ENCODE measurements around the gene DUSP10. TPM values are rescaled to one million over a fixed set of nuclear protein-coding genes. Genes with fewer than 3 reads are reported as not detected.

DUSP10 gene
- total RNA-seq, 1 experiment from 2014 or later = 1.6 TPM

GRCh38 chr1:221683681-221684080 lies 58.2 kb downstream of the DUSP10 start:
- no peak for ATAC-seq

GRCh38 chr1:221680085-221680484 lies 61.8 kb downstream of the DUSP10 start:
- H3K27me3 Mint-ChIP-seq (ENCODE audit: low read depth) = no peaks in the 10 kb centered on the region
- ATAC-seq (no peak), DNase-seq (ENCODE audit: low spot score) (no peak)
- peaks cover 18% of the 10 kb centered on the region for H3K9me3 Mint-ChIP-seq
- ChIA-PET CTCF (no interaction called here), POLR2A (no interaction called here)
- no peak overlapping the region for H3K4me3 Mint-ChIP-seq
- no peak overlapping the region for H3K27ac Mint-ChIP-seq
- H3K4me1 Mint-ChIP-seq = 0 out of 2 replicates have a peak, but pooled peaks cover 12% of the 10 kb centered on the region
- TF ChIP-seq GABPB1 (CRISPR knock-in tag; IDR thresholded peaks at IDR 0.05) (no peak), USF1 (CRISPR knock-in tag; IDR thresholded peaks at IDR 0.05) (no peak), ZNF232 (CRISPR knock-in tag; IDR thresholded peaks at IDR 0.05) (no peak), PRRX2 (CRISPR knock-in tag; IDR thresholded peaks at IDR 0.05) (no peak), CTCF (IDR thresholded peaks at IDR 0.05) (no peak), ZMAT4 (CRISPR knock-in tag; IDR thresholded peaks at IDR 0.05) (no peak), ZNF281 (CRISPR knock-in tag; IDR thresholded peaks at IDR 0.05) (no peak), ATF1 (CRISPR knock-in tag; IDR thresholded peaks at IDR 0.05) (no peak), SP1 (CRISPR knock-in tag; conservative IDR thresholded peaks at IDR 0.05) (no peak), NR2C2 (CRISPR knock-in tag; IDR thresholded peaks at IDR 0.05) (no peak), IRF1 (CRISPR knock-in tag; IDR thresholded peaks at IDR 0.05) (no peak), GTF2I (CRISPR knock-in tag; conservative IDR thresholded peaks at IDR 0.05) (no peak), FOXK1 (CRISPR knock-in tag; IDR thresholded peaks at IDR 0.05) (no peak), ZNF317 (CRISPR knock-in tag; IDR thresholded peaks at IDR 0.05; ENCODE audit: borderline replicate concordance, low read depth) (no peak), PRDM15 (CRISPR knock-in tag; IDR thresholded peaks at IDR 0.05) (no peak), GRHL2 (CRISPR knock-in tag; IDR thresholded peaks at IDR 0.05; ENCODE audit: insufficient replicate concordance, severe bottlenecking) (no peak), ARID4B (CRISPR knock-in tag; IDR thresholded peaks at IDR 0.05; ENCODE audit: borderline replicate concordance) (no peak), E2F4 (CRISPR knock-in tag; IDR thresholded peaks at IDR 0.05; ENCODE audit: borderline replicate concordance, low read depth) (no peak)
- H3K36me3 Mint-ChIP-seq = peaks cover 8% of the 10 kb centered on the region

More at GRCh38 chr1:221683681-221684080, 58.2 kb downstream of the DUSP10 start:
- no peak overlapping the region for H3K27ac Mint-ChIP-seq
- no peak for DNase-seq (ENCODE audit: low spot score)
- POLR2A ChIA-PET = interaction anchor here (1.4 kb wide), 1 partner anchor 59 kb away, joined by 3 read pairs; the partner anchor contains the start of gene DUSP10
- peaks cover 18% of the 10 kb centered on the region for H3K9me3 Mint-ChIP-seq
- peaks cover 8% of the 10 kb centered on the region for H3K36me3 Mint-ChIP-seq
- no peak for TF ChIP-seq ATF1 (CRISPR knock-in tag; IDR thresholded peaks at IDR 0.05)
- CTCF ChIA-PET = no interaction called here
- no peaks in the 10 kb centered on the region for H3K27me3 Mint-ChIP-seq (ENCODE audit: low read depth)
- H3K4me3 Mint-ChIP-seq = no peak overlapping the region
- H3K4me1 Mint-ChIP-seq = 0 out of 2 replicates have a peak, but pooled peaks cover 9% of the 10 kb centered on the region
